GM18861 (cell line): ENCODE results near the gene PLK1.
"Not testable (repeated sequence)": the region's sequence is repeated elsewhere in the genome, so short reads cannot be mapped to it uniquely, and the experiment has no call there.

Experiments
- ATAC-seq: cut with Tn5 transposase; IDR thresholded peaks from one replicate; pipeline ENCODE4 v1.9.1; 2021; ENCODE audit not compliant: unreplicated experiment

The PLK1 gene

GRCh38 chr16:23706439-23706838 lies 27.8 kb downstream of the PLK1 start:
- ATAC-seq, result no peak

GRCh38 chr16:23709536-23709935 lies 30.8 kb downstream of the PLK1 start:
- ATAC-seq, result no peak

- no peak for ATAC-seq
Measured at GRCh38 chr16:23710008-23710407, 31.3 kb downstream of the PLK1 start.

DNA sequence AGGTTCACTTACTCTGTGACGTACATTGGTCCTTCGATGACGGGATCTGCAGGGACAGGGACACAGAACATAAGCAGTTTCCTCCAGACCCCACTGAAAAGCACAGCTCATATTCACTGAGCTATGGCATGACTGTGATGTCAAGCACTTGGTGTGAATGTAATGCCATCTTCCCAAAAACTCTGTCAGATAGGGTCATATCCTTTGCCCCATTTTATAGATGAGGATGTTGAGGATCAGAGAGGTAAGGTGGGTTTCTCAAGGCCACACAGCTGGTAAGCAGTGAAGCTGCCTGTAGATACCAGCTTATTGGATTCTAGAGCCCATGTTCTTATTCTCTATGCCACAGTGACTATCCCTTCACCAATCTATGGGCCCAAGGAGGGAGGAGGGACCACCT lies 31.8 kb downstream of the PLK1 start:
- no peak for ATAC-seq

GRCh38 chr16:23711785-23712184 lies 33.1 kb downstream of the PLK1 start:
- ATAC-seq, result no peak

DNA sequence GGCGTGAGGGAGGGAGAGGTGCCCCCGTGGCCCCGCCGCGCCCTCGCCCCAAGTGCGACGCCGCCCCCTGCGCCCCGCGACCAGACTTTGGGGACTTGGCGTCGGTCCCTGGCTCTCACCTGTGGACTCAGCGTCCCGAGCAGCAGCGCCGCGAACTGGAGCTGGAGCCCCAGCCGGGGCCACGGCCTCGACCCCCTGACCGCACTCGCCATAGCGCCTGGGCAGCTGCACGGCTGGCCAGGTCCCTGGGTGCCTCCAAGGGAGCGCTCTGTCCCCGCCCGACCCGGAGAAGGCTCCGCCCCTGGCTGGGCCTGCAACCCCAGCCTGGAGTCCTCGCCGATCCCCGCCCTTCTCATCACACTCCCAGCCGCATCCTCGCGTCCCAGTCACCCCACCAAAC lies 34.3 kb downstream of the PLK1 start, which contains the start of gene ERN2:
ERN2 (minus strand) TSS at position 247 of the 400 bp plus-strand sequence; CDS start at position 212, 35 bp downstream.
- ATAC-seq, result no peak

DNA sequence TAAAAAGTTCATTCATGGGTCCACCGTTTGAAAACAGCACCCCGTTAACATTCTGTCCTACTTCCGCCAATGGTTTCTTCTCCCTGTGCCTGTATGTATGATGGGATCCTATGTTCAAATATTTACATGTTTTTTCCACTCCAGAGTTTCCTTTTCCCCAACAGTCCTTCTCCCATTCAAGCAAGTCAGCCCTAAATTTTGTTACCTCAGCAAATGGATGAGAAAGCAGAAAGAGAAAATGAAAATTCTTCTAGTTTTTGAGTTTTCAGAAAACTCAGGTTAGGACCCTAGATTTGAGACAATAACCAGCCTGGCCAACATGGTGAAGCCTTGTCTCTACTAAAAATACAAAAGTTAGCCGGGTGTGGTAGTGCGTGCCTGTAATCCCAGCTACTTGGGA lies 37.8 kb downstream of the PLK1 start:
- no peak for ATAC-seq

- ATAC-seq, result not testable (repeated sequence)
Measured at GRCh38 chr16:23722613-23723240, 44.0 kb downstream of the PLK1 start.

DNA sequence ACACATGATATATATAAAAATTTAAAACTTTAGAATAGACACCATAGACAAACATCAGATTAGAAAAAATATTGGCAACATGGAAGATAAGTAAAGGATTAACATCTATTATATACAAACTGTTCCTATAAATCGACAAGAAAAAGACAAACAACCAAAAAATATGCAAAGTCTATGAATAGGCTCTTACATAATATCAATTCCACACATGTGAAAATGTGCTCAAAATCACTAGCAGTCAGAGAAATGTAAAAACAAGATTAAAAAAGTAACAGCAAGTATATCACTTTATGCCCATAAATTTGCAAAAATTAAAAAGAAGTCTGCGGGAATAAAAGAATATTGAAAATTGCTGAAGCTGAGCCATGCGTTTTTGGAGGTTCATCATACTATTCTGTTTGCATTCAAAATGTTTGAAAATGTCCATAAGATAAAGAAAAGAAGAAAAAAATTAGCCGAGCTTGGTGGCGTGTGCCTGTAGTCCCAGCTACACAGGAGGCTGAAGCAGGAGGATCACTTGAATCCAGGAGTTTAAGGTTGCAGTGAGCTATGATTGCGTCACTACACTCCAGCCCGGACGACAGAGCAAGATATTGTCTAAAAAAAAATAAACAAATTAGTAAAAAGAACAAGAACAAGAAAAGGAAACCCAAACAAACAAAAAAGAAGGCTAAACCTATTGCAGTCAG lies 45.6 kb downstream of the PLK1 start:
- no peak for ATAC-seq

DNA sequence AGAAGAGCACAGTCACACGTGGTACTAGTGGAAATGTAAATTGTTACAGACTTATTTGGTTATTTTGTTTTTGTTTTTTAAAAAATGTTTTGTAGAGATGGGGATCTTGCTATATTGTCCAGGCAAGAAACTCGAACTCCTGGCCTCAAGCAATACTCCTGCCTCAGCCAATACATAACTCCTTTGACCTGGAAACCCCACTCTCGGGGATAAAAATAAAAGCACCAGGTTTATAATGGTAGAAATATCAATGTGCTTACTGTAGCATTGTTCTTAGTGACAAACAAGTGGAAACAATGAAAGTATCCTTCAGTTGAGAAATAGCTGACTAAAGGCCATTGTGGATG lies 46.1 kb downstream of the PLK1 start:
- no peak for ATAC-seq

- ATAC-seq, result no peak
Measured at GRCh38 chr16:23726710-23727109, 48.0 kb downstream of the PLK1 start.

GRCh38 chr16:23728112-23728477 lies 49.4 kb downstream of the PLK1 start:
- ATAC-seq, result no peak

DNA sequence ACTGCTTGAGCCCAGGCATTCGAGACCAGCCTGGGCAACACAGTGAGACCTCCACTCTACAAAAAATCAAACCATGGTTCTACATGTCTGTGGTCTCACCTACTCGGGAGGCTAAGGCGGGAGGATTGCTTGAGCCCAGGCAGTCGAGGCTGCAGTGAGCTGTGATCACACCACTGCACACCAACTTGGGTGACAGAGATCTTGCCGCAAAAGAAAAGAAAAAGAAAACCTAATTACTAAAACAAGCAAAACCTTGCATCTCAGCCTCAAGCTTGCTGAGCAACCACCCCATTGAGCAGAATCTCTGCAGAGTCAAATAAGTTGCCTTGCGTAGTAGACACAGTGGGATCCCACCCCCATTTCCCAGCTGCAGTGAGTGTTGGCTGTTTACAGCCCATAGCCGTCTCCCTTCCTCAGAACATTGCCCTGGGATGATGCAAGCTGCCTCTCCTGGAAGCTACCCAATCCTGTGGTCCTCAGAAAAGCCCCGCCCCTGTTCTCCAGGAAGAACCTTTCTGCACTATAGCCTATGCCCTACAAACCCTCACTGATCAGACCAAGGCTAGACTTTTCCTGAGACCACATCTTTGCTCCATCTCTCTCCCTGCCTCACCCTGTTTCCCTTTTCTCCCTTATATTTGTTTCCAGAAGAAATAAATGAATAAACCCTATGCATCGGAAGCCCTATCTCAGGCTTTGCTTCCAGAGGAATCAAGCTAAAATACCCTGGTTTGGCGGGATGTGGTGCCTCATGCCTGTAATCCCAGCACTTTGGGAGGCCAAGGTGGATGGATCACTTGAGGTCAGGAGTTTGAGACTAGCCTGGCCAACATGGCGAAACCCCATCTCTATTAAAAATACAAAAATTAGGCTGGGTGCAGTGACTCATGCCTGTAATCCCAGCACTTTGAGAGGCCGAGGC lies 51.1 kb downstream of the PLK1 start:
- no peak for ATAC-seq

GRCh38 chr16:23734176-23734893 lies 55.6 kb downstream of the PLK1 start:
- no peak for ATAC-seq

DNA sequence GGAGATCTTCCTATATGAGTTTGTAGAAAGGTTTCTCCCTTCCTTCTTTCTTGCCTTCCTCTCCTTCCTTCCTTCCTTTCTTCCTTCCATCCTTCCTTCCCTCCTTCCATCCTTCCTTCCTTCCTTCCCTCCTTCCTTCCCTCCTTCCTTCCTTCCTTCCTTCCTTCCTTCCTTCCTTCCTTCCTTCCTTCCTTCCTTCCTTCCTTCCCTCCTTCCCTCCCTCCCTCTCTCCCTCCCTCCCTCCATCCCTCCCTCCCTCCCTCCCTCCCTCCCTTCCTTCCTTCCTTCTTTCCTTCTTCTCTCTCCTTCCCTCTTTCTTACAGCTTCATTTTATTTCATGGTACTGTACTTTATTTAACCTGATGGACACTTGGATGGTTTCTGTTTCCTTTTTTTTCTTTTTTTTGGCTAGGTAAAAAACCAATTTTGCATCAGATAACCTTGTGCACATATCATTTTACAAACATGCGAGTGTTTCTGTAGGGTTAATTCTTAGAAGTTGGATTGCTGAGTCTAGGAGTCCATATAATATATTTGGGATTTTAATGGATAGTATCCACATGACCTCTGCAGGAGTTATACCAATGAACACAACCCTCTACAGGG lies 58.8 kb downstream of the PLK1 start:
- ATAC-seq, result not testable (repeated sequence)

GRCh38 chr16:23739516-23739915 lies 60.8 kb downstream of the PLK1 start:
- no peak for ATAC-seq
